ENCODE results near the gene TMEM179.

GRCh38 chr14:104552738-104553125 is 51.8 kb downstream of the TMEM179 start:
- TF ChIP-seq ZNF749 (CRISPR knock-in tag; IDR thresholded peaks at IDR 0.05; ENCODE audit: borderline replicate concordance) (no peak), RAD21 (CRISPR knock-in tag; IDR thresholded peaks at IDR 0.05) (no peak), ZBTB7A (CRISPR knock-in tag; IDR thresholded peaks at IDR 0.05) (no peak), ISL2 (CRISPR knock-in tag; IDR thresholded peaks at IDR 0.05) (no peak), FOXJ3 (CRISPR knock-in tag; IDR thresholded peaks at IDR 0.05; ENCODE audit: borderline replicate concordance) (no peak), SUZ12 (IDR thresholded peaks at IDR 0.05; ENCODE audit: low read depth, low read length) (no peak), ZNF292 (CRISPR knock-in tag; IDR thresholded peaks at IDR 0.05; ENCODE audit: borderline replicate concordance, low read depth) (no peak), CTCF (CRISPR knock-in tag; IDR thresholded peaks at IDR 0.05) (no peak), ZNF687 (CRISPR knock-in tag; IDR thresholded peaks at IDR 0.05) (no peak), GLI4 (CRISPR knock-in tag; IDR thresholded peaks at IDR 0.05; ENCODE audit: borderline replicate concordance) (no peak), ZNF274 (CRISPR knock-in tag; IDR thresholded peaks at IDR 0.05) (no peak), ZNF788 (CRISPR knock-in tag; IDR thresholded peaks at IDR 0.05; ENCODE audit: borderline replicate concordance) (no peak)

Data from HepG2 (cell line).